Small intestine (tissue), 7 donors: ENCODE measurements around the gene ACKR2. TPM values are rescaled to one million over a fixed set of nuclear protein-coding genes. Genes with fewer than 3 reads are reported as not detected.

Source experiments
- DNase-seq, 2 donors: peaks; one replicate each; pipeline versions ENCODE4 v3.0.0 to v3.0.0-alpha.2; 2013
- FAIRE-seq: peaks from 2 replicates; lab custom pipeline; 2012; peaks lifted over from hg19 to GRCh38; lab: Jason Lieb, UNC
- H3K27ac ChIP-seq, 3 donors: one replicate each; pipeline ENCODE4 v1.5.1; 2013; ENCODE audit warnings: low read length in 2 of 3, mild to moderate bottlenecking in 2 of 3, control low read depth in 1 of 3, inconsistent platforms in 1 of 3, low read depth in 1 of 3, moderate library complexity in 1 of 3
- H3K27me3 ChIP-seq, 3 donors: one replicate each; pipeline ENCODE4 v1.6.1; 2013; ENCODE audit warnings: low read length in 3 of 3, inconsistent platforms in 1 of 3; ENCODE audit not compliant: control insufficient read depth in 3 of 3, insufficient read depth in 3 of 3
- H3K36me3 ChIP-seq, 3 donors: one replicate each; pipeline ENCODE4 v1.6.1; 2013; ENCODE audit warnings: low read length in 3 of 3, inconsistent platforms in 1 of 3, low read depth in 1 of 3, mild to moderate bottlenecking in 1 of 3, moderate library complexity in 1 of 3; ENCODE audit not compliant: control insufficient read depth in 3 of 3, insufficient read depth in 2 of 3
- H3K4me1 ChIP-seq, 3 donors: one replicate each; pipeline ENCODE4 v1.6.1; 2013; ENCODE audit warnings: low read length in 2 of 3, inconsistent platforms in 1 of 3, low read depth in 1 of 3, mild to moderate bottlenecking in 1 of 3, moderate library complexity in 1 of 3; ENCODE audit not compliant: control insufficient read depth in 3 of 3, insufficient read depth in 2 of 3
- H3K4me3 ChIP-seq, 3 donors: one replicate each; pipeline ENCODE4 v1.5.1; 2013; ENCODE audit warnings: low read length in 3 of 3, control low read depth in 1 of 3, inconsistent platforms in 1 of 3, low read depth in 1 of 3, mild to moderate bottlenecking in 1 of 3, moderate library complexity in 1 of 3
- H3K9me3 ChIP-seq, 2 donors: one replicate each; pipeline ENCODE4 v1.6.1; 2013; ENCODE audit warnings: low read depth in 1 of 2, low read length in 1 of 2; ENCODE audit not compliant: control insufficient read depth in 2 of 2, insufficient read depth in 1 of 2
- WGBS, 3 donors: extraction: QIAGEN DNeasy Blood & Tissue Kit; methylation state at CpG; one replicate each; pipeline ENCODE4 v1.1.7; 2013; 5-methylcytosine and 5-hydroxymethylcytosine counted together
- polyA plus RNA-seq, 4 donors: library from polyadenylated mRNA; stranded (reverse) in 3 of 4; unstranded in 1 of 4; fragments of 200-250 nt in 3 of 4; fragments of 120-200 nt in 1 of 4; gene quantifications; one replicate each; pipeline versions ENCODE4 v1.2.1 to v1.2.3, GENCODE V29; 2013
- donor health status: healthy with polysubstance abuse.
- donor health status: control.
- donor health status: control.
- donor health status: Bipolar disorder and iron deficiency.
- donor health status: healthy.

Gene ACKR2
- polyA plus RNA-seq, 4 donors: 0.22 to 2.5 (median 1.3) TPM

- FAIRE-seq: no peak
- WGBS, 3 donors: 6 to 32% (median 29%) methylated on average over 2 of the region's 2 CpGs
- no peak overlapping the region for H3K4me3 ChIP-seq
- H3K27ac ChIP-seq: peak overlapping the region in 1 of 3 donors; percentile 24
- no peaks in the 10 kb centered on the region for H3K36me3 ChIP-seq
- no peaks in the 10 kb centered on the region for H3K27me3 ChIP-seq
- DNase-seq: peak; percentile 31 to 86
- peaks cover 0 to 10% (median 1%) of the 10 kb centered on the region in 3 donors for H3K4me1 ChIP-seq
- H3K9me3 ChIP-seq: no peaks in the 10 kb centered on the region
These were observed 5.8 kb downstream of the ACKR2 start for GRCh38 chr3:42814914-42815507.

GRCh38 chr3:42815826-42816225, 6.6 kb downstream of the ACKR2 start:
- Histone ChIP-seq H3K4me1 (peaks cover 0 to 10% (median 1%) of the 10 kb centered on the region in 3 donors), H3K9me3 (no peaks in the 10 kb centered on the region), H3K36me3 (no peaks in the 10 kb centered on the region), H3K4me3 (no peak overlapping the region), H3K27ac (no peak overlapping the region), H3K27me3 (no peaks in the 10 kb centered on the region)
- WGBS, 3 donors: 62 to 86% (median 63%) methylated on average over 2 of the region's 2 CpGs
- FAIRE-seq (no peak), DNase-seq (no peak)

- no peak overlapping the region for H3K4me3 ChIP-seq
- 24 to 44% (median 44%) methylated on average over 2 of the region's 2 CpGs for WGBS, 3 donors
- peak in 1 of 2 donors; percentile 36 for DNase-seq
- H3K36me3 ChIP-seq: no peaks in the 10 kb centered on the region
- no peaks in the 10 kb centered on the region for H3K27me3 ChIP-seq
- H3K4me1 ChIP-seq: peaks cover 0 to 1% (median 0%) of the 10 kb centered on the region in 3 donors
- no peaks in the 10 kb centered on the region for H3K9me3 ChIP-seq
- FAIRE-seq: no peak
- no peak overlapping the region for H3K27ac ChIP-seq
These were observed 10.2 kb downstream of the ACKR2 start for GRCh38 chr3:42819351-42819965.

GRCh38 chr3:42820746-42821051, 11.5 kb downstream of the ACKR2 start:
- no peak for FAIRE-seq
- Histone ChIP-seq H3K9me3 (no peaks in the 10 kb centered on the region), H3K36me3 (no peaks in the 10 kb centered on the region), H3K27ac (no peak overlapping the region), H3K4me3 (no peak overlapping the region), H3K4me1 (peaks cover 0 to 1% (median 0%) of the 10 kb centered on the region in 3 donors), H3K27me3 (no peaks in the 10 kb centered on the region)
- peak in 1 of 2 donors; percentile 55 for DNase-seq
- 49 to 77% (median 49%) methylated on average over 6 of the region's 6 CpGs for WGBS, 3 donors

GRCh38 chr3:42822828-42823227, 13.6 kb downstream of the ACKR2 start:
- no peak for DNase-seq
- no peak overlapping the region for H3K27ac ChIP-seq
- no peaks in the 10 kb centered on the region for H3K27me3 ChIP-seq
- H3K4me1 ChIP-seq: peaks cover 0 to 6% (median 1%) of the 10 kb centered on the region in 3 donors
- whole genome bisulfite sequencing, 3 donors: 87 to 92% (median 89%) methylated on average over 3 of the region's 3 CpGs
- no peak for FAIRE-seq
- no peak overlapping the region for H3K4me3 ChIP-seq
- H3K9me3 ChIP-seq: no peaks in the 10 kb centered on the region
- H3K36me3 ChIP-seq: no peaks in the 10 kb centered on the region

- H3K4me3 ChIP-seq: no peak overlapping the region
- FAIRE-seq: no peak
- 54 to 67% (median 60%) methylated on average over 2 of the region's 2 CpGs for WGBS, 3 donors
- H3K36me3 ChIP-seq: no peaks in the 10 kb centered on the region
- no peaks in the 10 kb centered on the region for H3K9me3 ChIP-seq
- no peak for DNase-seq
- peaks cover 0 to 6% (median 1%) of the 10 kb centered on the region in 3 donors for H3K4me1 ChIP-seq
- no peak overlapping the region for H3K27ac ChIP-seq
- no peaks in the 10 kb centered on the region for H3K27me3 ChIP-seq
These were observed 14.1 kb downstream of the ACKR2 start for GRCh38 chr3:42823351-42823750.

- DNase-seq (no peak), FAIRE-seq (no peak)
- Histone ChIP-seq H3K27me3 (no peaks in the 10 kb centered on the region), H3K27ac (no peak overlapping the region), H3K36me3 (no peaks in the 10 kb centered on the region), H3K4me1 (peaks cover 0 to 16% (median 0%) of the 10 kb centered on the region in 3 donors), H3K9me3 (peaks cover 0 to 5% of the 10 kb centered on the region in 2 donors), H3K4me3 (no peak overlapping the region)
These were observed 16.9 kb downstream of the ACKR2 start for GRCh38 chr3:42826141-42826540.

- peaks cover 0 to 16% (median 0%) of the 10 kb centered on the region in 3 donors for H3K4me1 ChIP-seq
- DNase-seq (peak; percentile 38 to 66), FAIRE-seq (peak; percentile 64)
- H3K27me3 ChIP-seq: no peaks in the 10 kb centered on the region
- peak overlapping the region in 1 of 3 donors; percentile 67 for H3K27ac ChIP-seq
- peaks cover 0 to 5% of the 10 kb centered on the region in 2 donors for H3K9me3 ChIP-seq
- no peaks in the 10 kb centered on the region for H3K36me3 ChIP-seq
- H3K4me3 ChIP-seq: no peak overlapping the region
These were observed 17.8 kb downstream of the ACKR2 start for GRCh38 chr3:42827023-42827422.
